Measurements from ENCODE around the gene EFCAB6. TPM values are rescaled to one million over a fixed set of nuclear protein-coding genes. Genes with fewer than 3 reads are reported as not detected.

EFCAB6 gene
- total and polyA plus RNA-seq, 2 of the 4 experiments (the other 2 are of a cell fraction), result 0.44 to 1.1 TPM

DNA sequence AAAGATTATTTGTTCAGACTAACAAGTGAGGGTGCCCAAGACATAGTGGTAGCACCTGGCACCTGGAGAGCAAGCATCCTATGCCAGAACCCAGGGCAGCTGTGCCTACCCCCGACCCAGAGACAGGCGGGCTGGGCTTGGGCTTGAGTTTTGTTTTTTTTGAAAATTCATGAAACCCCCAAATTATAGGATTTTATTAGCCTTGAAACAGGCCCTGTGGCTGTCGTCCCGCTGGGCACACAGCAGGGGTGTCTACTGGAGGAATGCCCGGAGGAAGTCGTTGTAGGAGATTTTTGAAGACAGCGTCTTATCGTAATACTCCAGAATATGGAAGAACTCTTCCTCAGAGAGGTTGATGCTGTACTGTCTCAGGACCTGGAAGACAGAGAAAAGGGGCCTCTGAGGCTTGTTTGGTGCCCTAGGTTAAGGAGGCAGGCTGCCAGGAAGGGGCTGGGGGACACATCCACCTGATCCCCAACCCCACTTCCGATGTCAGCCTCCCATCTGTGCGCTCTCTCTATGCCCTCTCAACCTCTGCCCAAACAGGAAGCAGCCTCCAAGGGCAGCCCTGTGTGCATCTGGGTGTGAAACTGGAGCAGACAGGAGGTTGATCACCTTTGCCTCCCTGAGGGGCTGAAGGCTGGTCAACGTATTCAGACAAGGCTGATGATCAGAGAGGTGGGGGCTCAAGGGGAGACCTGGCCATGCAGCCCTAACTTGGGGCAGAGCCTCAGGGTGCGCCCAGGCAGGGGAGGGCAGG is 283.3 kb downstream of the EFCAB6 start:
- Histone ChIP-seq H2AFZ (replicated peaks; ENCODE audit: low read length, poor library complexity) (peak overlapping the region; percentile 21), H4K8ac (ENCODE audit: low read depth in 2 of 2, low read length in 2 of 2) (no peak overlapping the region), H4K20me1 (ENCODE audit: insufficient read depth, low read length) (no peaks in the 10 kb centered on the region), H3K9me3 (ENCODE audit: control insufficient read depth, insufficient read depth, low read length) (no peaks in the 10 kb centered on the region), H3K4me3 (ENCODE audit: insufficient read depth, low read depth, low read length) (no peak overlapping the region), H2BK15ac (ENCODE audit: low read depth, low read length) (no peak overlapping the region), H3K23ac (ENCODE audit: low read depth, low read length) (no peak overlapping the region), H3K14ac (replicated peaks; ENCODE audit: low read depth, low read length) (no peak overlapping the region), H3K36me3 (ENCODE audit: control insufficient read depth, insufficient read depth, low read length) (no peaks in the 10 kb centered on the region), H3K56ac (ENCODE audit: extremely low read depth, insufficient read depth, low read length) (no peak overlapping the region), H2AK9ac (replicated peaks; ENCODE audit: low read depth, low read length, poor library complexity) (no peak overlapping the region), H2AK5ac (ENCODE audit: low read depth, low read length) (no peak overlapping the region), H3K27ac (ENCODE audit: insufficient read depth, low read length) (no peak overlapping the region), H4K5ac (ENCODE audit: low read depth, low read length) (no peak overlapping the region), H3K18ac (ENCODE audit: low read depth, low read length) (no peak overlapping the region), H3K4me1 (ENCODE audit: control insufficient read depth, insufficient read depth, low read length) (no peaks in the 10 kb centered on the region), H3K9me1 (ENCODE audit: insufficient read depth, low read length) (no peaks in the 10 kb centered on the region), H2BK5ac (ENCODE audit: low read depth, low read length, poor library complexity, severe bottlenecking) (no peak overlapping the region), H2BK120ac (ENCODE audit: low read depth, low read length) (no peak overlapping the region), H3K27me3 (ENCODE audit: control insufficient read depth, insufficient read depth, low read length) (no peaks in the 10 kb centered on the region), H3K9ac (ENCODE audit: low read depth, low read length) (no peak overlapping the region), H3K4me2 (ENCODE audit: low read depth, low read length) (no peak overlapping the region), H4K91ac (ENCODE audit: insufficient read depth, low read depth, low read length) (no peak overlapping the region), H3K79me1 (ENCODE audit: low read depth in 1 of 2, low read length in 2 of 2) (no peaks in the 10 kb centered on the region), H2BK20ac (ENCODE audit: low read depth, low read length) (no peak overlapping the region), H3K4ac (ENCODE audit: low read depth, low read length) (no peak overlapping the region)
- no TSS peak for BruUV-seq (replicated peaks)
- intact Hi-C loops (cut with micrococcal nuclease) (no loop called here), dilution Hi-C loops (cut with HindIII; ENCODE audit: low sequenced_read_pairs, unreplicated experiment) (no loop called here), in situ Hi-C loops (cut with MboI; ENCODE audit: low sequenced_read_pairs) (no loop called here)
- ATAC-seq (ENCODE audit: low read depth), result no peak
- 50% methylated on average over 2 of the region's 12 CpGs; no CpG with 5 or more reads in 1 of the 2 experiments for WGBS, 2 experiments (ENCODE audit: extremely low coverage in 2 of 2, insufficient read length in 1 of 2)
- ChIA-PET CTCF (no interaction called here), POLR2A (ENCODE audit: unreplicated experiment) (no interaction called here)
- TF ChIP-seq RCOR1 (IDR thresholded peaks at IDR 0.05; ENCODE audit: insufficient replicate concordance, low read length) (no peak), POLR2A (IDR thresholded peaks at IDR 0.05; ENCODE audit: low read depth, low read length) (no peak), MXI1 (IDR thresholded peaks at IDR 0.05; ENCODE audit: borderline replicate concordance, low read depth, low read length) (no peak), NFE2L2 (IDR thresholded peaks at IDR 0.05; ENCODE audit: low read depth, low read length) (no peak), RFX5 (IDR thresholded peaks at IDR 0.05; ENCODE audit: low read depth, low read length) (no peak), SMC3 (IDR thresholded peaks at IDR 0.05; ENCODE audit: low read depth, low read length) (no peak), MAZ (IDR thresholded peaks at IDR 0.05; ENCODE audit: borderline replicate concordance, low read depth, low read length) (no peak), FOS (IDR thresholded peaks at IDR 0.05; ENCODE audit: low read depth, low read length) (no peak), CHD1 (IDR thresholded peaks at IDR 0.05; ENCODE audit: low read depth, low read length) (no peak), RAD21 (IDR thresholded peaks at IDR 0.05; ENCODE audit: low read length) (no peak), BHLHE40 (IDR thresholded peaks at IDR 0.05; ENCODE audit: low read depth, low read length) (no peak), CEBPB (IDR thresholded peaks at IDR 0.05; ENCODE audit: low read depth, low read length) (no peak), MAFK (IDR thresholded peaks at IDR 0.05; ENCODE audit: low read depth, low read length) (no peak)
- TF ChIP-seq, protein P1, sequence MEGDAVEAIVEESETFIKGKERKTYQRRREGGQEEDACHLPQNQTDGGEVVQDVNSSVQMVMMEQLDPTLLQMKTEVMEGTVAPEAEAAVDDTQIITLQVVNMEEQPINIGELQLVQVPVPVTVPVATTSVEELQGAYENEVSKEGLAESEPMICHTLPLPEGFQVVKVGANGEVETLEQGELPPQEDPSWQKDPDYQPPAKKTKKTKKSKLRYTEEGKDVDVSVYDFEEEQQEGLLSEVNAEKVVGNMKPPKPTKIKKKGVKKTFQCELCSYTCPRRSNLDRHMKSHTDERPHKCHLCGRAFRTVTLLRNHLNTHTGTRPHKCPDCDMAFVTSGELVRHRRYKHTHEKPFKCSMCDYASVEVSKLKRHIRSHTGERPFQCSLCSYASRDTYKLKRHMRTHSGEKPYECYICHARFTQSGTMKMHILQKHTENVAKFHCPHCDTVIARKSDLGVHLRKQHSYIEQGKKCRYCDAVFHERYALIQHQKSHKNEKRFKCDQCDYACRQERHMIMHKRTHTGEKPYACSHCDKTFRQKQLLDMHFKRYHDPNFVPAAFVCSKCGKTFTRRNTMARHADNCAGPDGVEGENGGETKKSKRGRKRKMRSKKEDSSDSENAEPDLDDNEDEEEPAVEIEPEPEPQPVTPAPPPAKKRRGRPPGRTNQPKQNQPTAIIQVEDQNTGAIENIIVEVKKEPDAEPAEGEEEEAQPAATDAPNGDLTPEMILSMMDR (conservative IDR thresholded peaks at IDR 0.05; ENCODE audit: low read depth, low read length), result no peak
- TF ChIP-seq, protein P2, sequence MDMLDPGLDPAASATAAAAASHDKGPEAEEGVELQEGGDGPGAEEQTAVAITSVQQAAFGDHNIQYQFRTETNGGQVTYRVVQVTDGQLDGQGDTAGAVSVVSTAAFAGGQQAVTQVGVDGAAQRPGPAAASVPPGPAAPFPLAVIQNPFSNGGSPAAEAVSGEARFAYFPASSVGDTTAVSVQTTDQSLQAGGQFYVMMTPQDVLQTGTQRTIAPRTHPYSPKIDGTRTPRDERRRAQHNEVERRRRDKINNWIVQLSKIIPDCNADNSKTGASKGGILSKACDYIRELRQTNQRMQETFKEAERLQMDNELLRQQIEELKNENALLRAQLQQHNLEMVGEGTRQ (IDR thresholded peaks at IDR 0.05; ENCODE audit: low read depth, low read length), result no peak
- TF ChIP-seq, protein P3, sequence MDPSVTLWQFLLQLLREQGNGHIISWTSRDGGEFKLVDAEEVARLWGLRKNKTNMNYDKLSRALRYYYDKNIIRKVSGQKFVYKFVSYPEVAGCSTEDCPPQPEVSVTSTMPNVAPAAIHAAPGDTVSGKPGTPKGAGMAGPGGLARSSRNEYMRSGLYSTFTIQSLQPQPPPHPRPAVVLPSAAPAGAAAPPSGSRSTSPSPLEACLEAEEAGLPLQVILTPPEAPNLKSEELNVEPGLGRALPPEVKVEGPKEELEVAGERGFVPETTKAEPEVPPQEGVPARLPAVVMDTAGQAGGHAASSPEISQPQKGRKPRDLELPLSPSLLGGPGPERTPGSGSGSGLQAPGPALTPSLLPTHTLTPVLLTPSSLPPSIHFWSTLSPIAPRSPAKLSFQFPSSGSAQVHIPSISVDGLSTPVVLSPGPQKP (IDR thresholded peaks at IDR 0.05; ENCODE audit: borderline replicate concordance, low read depth, low read length), result no peak
- DNase-seq, result no peak
